Body of pancreas (tissue), 4 donors: ENCODE data around the gene FGF1.

Experiments
- CTCF ChIP-seq, 7 experiments: fragments of 450-650 bp in 4 of 7; fragments of 200-600 bp in 3 of 7; sonication (generic) in 3 of 7; IDR thresholded peaks; one replicate each; pipeline ENCODE4 v1.5.1; 2016 to 2019; ENCODE audit warnings: antibody characterized with exemption in 7 of 7
- POLR2A ChIP-seq, 3 donors: fragments of 450-650 bp; IDR thresholded peaks; one replicate each; pipeline ENCODE4 v1.6.1; 2016; ENCODE audit warnings: antibody characterized with exemption in 3 of 3, mild to moderate bottlenecking in 2 of 3

GRCh38 chr5:142661957-142662356, 23.9 kb downstream of the FGF1 start:
- TF ChIP-seq CTCF (IDR thresholded peaks at IDR 0.05): no peak
- no peak for TF ChIP-seq POLR2A (IDR thresholded peaks at IDR 0.05)
